A673 (cell line): ENCODE measurements around the gene TMEM255A.

Source experiments
- CTCF ChIP-seq: fragments of 300-800, 200-600 bp; sonication (generic); conservative IDR thresholded peaks from 2 replicates; pipeline ENCODE4 v1.5.1; 2017; ENCODE audit warnings: low read depth, mild to moderate bottlenecking, antibody characterized with exemption, low read length, moderate library complexity, mixed read lengths
- EZH2 ChIP-seq: fragments of 200-600 bp; sonication (generic); IDR thresholded peaks from 2 replicates; pipeline ENCODE4 v1.6.1; 2017; ENCODE audit warnings: borderline replicate concordance, low read depth, mild to moderate bottlenecking, mixed read lengths, antibody characterized with exemption, low read length; ENCODE audit not compliant: poor library complexity, severe bottlenecking

GRCh38 chrX:120334151-120334550 lies 22.9 kb upstream of the TMEM255A start:
- TF ChIP-seq CTCF (no peak), EZH2 (no peak)
